PC-9 (cell line): ENCODE data around the gene TACR2.

ENCODE experiments used
- CTCF ChIP-seq: fragments of 200-600 bp; sonication (generic); conservative IDR thresholded peaks from 2 replicates; pipeline ENCODE4 v1.6.1; 2017; ENCODE audit warnings: mixed run types, antibody characterized with exemption, mild to moderate bottlenecking, moderate library complexity
- EZH2 ChIP-seq: fragments of 200-600 bp; sonication (generic); IDR thresholded peaks from 2 replicates; pipeline ENCODE4 v1.8.0; 2017; ENCODE audit warnings: antibody characterized with exemption, low read depth

GRCh38 chr10:69398466-69398865 lies 18.3 kb downstream of the TACR2 start:
- TF ChIP-seq CTCF, result no peak
- no peak for TF ChIP-seq EZH2
